Measurements from ENCODE around the gene TFAP2A.

DNA sequence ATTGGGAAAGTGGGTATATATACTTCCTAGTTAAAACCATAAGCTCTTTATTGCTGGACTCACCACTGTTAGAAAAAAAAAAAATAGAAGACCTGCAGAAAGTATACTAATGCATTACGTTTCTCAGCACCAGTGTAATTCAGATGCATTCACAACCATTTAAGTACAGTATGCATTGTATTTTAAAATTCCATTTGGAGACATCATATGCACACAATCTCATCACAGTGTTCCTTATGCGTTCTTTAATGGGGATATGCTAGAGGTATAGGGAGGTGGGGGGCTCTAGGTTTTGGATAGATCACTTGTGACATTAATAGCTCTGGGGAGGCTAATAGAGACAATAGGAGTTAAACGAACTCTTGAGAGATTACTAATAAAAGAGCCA, 9.4 kb downstream of the TFAP2A start:
- no peak for TF ChIP-seq POLR2A (IDR thresholded peaks at IDR 0.05; ENCODE audit: low read depth, low read length)
- TF ChIP-seq POLR2AphosphoS5 (IDR thresholded peaks at IDR 0.05; ENCODE audit: low read depth, low read length): no peak
- TF ChIP-seq TAF1 (IDR thresholded peaks at IDR 0.05; ENCODE audit: low read depth, low read length): no peak
- no peak for TF ChIP-seq PAX5 (IDR thresholded peaks at IDR 0.05; ENCODE audit: insufficient read depth, low read length, severe bottlenecking)
